ENCODE measurements around the gene ZNF525. TPM values are rescaled to one million over a fixed set of nuclear protein-coding genes. Genes with fewer than 3 reads are reported as not detected.

Gene ZNF525
- polyA plus RNA-seq, 1 donor (not counting 4 experiments of a cell fraction or from before 2014, with no cell fraction given), result 9.5 TPM

DNA sequence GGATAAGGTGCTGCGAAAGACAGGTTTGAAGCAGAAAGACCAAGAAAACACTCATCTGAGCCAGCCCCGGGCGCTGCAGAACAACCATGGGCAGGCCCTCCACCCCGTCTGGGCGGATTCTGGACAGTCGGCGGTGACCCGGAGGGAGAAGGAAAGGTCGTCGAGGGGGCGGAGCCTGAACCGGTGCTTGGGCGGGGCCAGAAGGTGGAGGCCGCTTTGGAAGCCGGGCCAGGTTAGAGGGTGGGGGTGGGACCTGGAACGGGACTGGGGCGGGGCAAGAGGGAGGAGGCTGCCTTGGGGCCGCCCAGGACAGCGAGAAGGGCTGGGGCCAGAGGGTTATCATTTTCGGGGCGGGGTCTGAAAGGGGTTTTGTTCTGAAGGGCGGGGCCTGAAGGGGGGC, 24.5 kb downstream of the ZNF525 start:
- no peaks in the 10 kb centered on the region for H4K20me1 ChIP-seq (ENCODE audit: control insufficient read depth, extremely low read depth, insufficient read depth, low read length)
- peaks cover 5% of the 10 kb centered on the region for H3K4me1 ChIP-seq (ENCODE audit: control insufficient read depth, extremely low read depth, insufficient read depth, low read length)
- H3K27ac ChIP-seq (ENCODE audit: control insufficient read depth, insufficient read depth, low read length), result no peak overlapping the region
- dilution Hi-C loops (cut with MboI; ENCODE audit: extremely low pct_ligation_motif_present, low sequenced_read_pairs), result no loop called here
- H3K27me3 ChIP-seq (ENCODE audit: control insufficient read depth, extremely low read depth, insufficient read depth, low read length), result no peaks in the 10 kb centered on the region
- H3K4me2 ChIP-seq (ENCODE audit: control insufficient read depth, extremely low read depth, insufficient read depth, low read depth, low read length), result no peak overlapping the region
- H3K36me3 ChIP-seq (ENCODE audit: control insufficient read depth in 2 of 2, extremely low read depth in 1 of 2, insufficient read depth in 2 of 2, low read length in 2 of 2), result no peaks in the 10 kb centered on the region
- H3K9ac ChIP-seq (ENCODE audit: control insufficient read depth, extremely low read depth, insufficient read depth, low read length), result no peak overlapping the region
- no peak overlapping the region for H3K4me3 ChIP-seq (ENCODE audit: control insufficient read depth in 2 of 3, extremely low read depth in 1 of 3, insufficient read depth in 2 of 3, low read depth in 1 of 3, low read length in 3 of 3)
- TF ChIP-seq, protein P1, sequence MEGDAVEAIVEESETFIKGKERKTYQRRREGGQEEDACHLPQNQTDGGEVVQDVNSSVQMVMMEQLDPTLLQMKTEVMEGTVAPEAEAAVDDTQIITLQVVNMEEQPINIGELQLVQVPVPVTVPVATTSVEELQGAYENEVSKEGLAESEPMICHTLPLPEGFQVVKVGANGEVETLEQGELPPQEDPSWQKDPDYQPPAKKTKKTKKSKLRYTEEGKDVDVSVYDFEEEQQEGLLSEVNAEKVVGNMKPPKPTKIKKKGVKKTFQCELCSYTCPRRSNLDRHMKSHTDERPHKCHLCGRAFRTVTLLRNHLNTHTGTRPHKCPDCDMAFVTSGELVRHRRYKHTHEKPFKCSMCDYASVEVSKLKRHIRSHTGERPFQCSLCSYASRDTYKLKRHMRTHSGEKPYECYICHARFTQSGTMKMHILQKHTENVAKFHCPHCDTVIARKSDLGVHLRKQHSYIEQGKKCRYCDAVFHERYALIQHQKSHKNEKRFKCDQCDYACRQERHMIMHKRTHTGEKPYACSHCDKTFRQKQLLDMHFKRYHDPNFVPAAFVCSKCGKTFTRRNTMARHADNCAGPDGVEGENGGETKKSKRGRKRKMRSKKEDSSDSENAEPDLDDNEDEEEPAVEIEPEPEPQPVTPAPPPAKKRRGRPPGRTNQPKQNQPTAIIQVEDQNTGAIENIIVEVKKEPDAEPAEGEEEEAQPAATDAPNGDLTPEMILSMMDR (optimal IDR thresholded peaks at IDR 0.05 in 1 of 3, IDR thresholded peaks at IDR 0.05 in 1 of 3, conservative IDR thresholded peaks at IDR 0.05 in 1 of 3; ENCODE audit: extremely low read depth in 1 of 3, insufficient read depth in 2 of 3, low read length in 3 of 3), result no peak
- no peak for TF ChIP-seq EZH2 (IDR thresholded peaks at IDR 0.05; ENCODE audit: low read length)
- peaks cover 9% of the 10 kb centered on the region for H3K9me3 ChIP-seq (ENCODE audit: control insufficient read depth, low read depth, low read length)
- no peaks in the 10 kb centered on the region for H3K9me1 ChIP-seq (ENCODE audit: control insufficient read depth, extremely low read depth, insufficient read depth, low read length)
- DNase-seq (ENCODE audit: low read depth, low spot score) (no peak), FAIRE-seq (no peak)
- no peaks in the 10 kb centered on the region for H3K79me2 ChIP-seq (ENCODE audit: control insufficient read depth, insufficient read depth, low read length)
- no peak overlapping the region for H2AFZ ChIP-seq (ENCODE audit: control insufficient read depth, low read length)

DNA sequence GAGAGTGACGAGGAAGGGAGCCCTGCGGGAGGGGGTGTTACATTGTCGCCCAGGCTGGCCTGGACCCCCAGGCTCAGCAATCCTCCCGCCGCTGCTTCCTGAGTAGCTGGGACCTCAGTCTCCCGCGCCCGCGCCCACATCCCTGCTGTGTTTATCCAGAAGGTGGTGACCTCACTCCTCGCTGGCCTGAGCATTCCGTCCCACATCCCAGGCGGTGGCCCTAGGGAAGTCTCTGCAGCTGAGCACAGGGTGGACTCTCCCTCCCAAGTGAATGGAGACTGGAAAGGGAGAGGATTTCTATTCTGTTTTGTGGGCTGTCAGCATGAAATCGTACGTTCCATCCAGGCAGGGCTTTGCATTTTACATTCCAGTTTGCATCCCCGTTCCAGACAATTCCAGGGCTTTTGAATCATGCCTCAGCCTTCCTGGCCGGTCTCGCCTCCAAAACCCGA, 29.0 kb downstream of the ZNF525 start:
- no peak overlapping the region for H3K27ac ChIP-seq (ENCODE audit: control insufficient read depth, insufficient read depth, low read length)
- no peak for DNase-seq (ENCODE audit: low read depth, low spot score)
- H3K27me3 ChIP-seq (ENCODE audit: control insufficient read depth, extremely low read depth, insufficient read depth, low read length), result no peaks in the 10 kb centered on the region
- peaks cover 5% of the 10 kb centered on the region for H3K4me1 ChIP-seq (ENCODE audit: control insufficient read depth, extremely low read depth, insufficient read depth, low read length)
- peaks cover 5% of the 10 kb centered on the region for H3K9me3 ChIP-seq (ENCODE audit: control insufficient read depth, low read depth, low read length)
- H4K20me1 ChIP-seq (ENCODE audit: control insufficient read depth, extremely low read depth, insufficient read depth, low read length), result no peaks in the 10 kb centered on the region
- H3K4me3 ChIP-seq (ENCODE audit: control insufficient read depth in 2 of 3, extremely low read depth in 1 of 3, insufficient read depth in 2 of 3, low read depth in 1 of 3, low read length in 3 of 3), result peak overlapping the region in 2 of 3 experiments; percentile 35 to 51
- H3K36me3 ChIP-seq (ENCODE audit: control insufficient read depth in 2 of 2, extremely low read depth in 1 of 2, insufficient read depth in 2 of 2, low read length in 2 of 2), result peaks cover 0 to 3% of the 10 kb centered on the region in 2 experiments
- peak overlapping the region; percentile 84 for H3K9ac ChIP-seq (ENCODE audit: control insufficient read depth, extremely low read depth, insufficient read depth, low read length)
- H3K9me1 ChIP-seq (ENCODE audit: control insufficient read depth, extremely low read depth, insufficient read depth, low read length), result no peaks in the 10 kb centered on the region
- no peak for FAIRE-seq
- H2AFZ ChIP-seq (ENCODE audit: control insufficient read depth, low read length), result peak overlapping the region; percentile 89
- peak overlapping the region; percentile 73 for H3K4me2 ChIP-seq (ENCODE audit: control insufficient read depth, extremely low read depth, insufficient read depth, low read depth, low read length)
- H3K79me2 ChIP-seq (ENCODE audit: control insufficient read depth, insufficient read depth, low read length), result peaks cover 17% of the 10 kb centered on the region
- TF ChIP-seq, protein P1 (optimal IDR thresholded peaks at IDR 0.05 in 1 of 3, IDR thresholded peaks at IDR 0.05 in 1 of 3, conservative IDR thresholded peaks at IDR 0.05 in 1 of 3; ENCODE audit: extremely low read depth in 1 of 3, insufficient read depth in 2 of 3, low read length in 3 of 3), result no peak
- TF ChIP-seq EZH2 (IDR thresholded peaks at IDR 0.05; ENCODE audit: low read length), result no peak
- dilution Hi-C loops (cut with MboI; ENCODE audit: extremely low pct_ligation_motif_present, low sequenced_read_pairs), result no loop called here

Data from keratinocyte (primary cell).